Ishikawa (cell line): ENCODE measurements around the gene FSHR.

ENCODE experiments used
- CEBPB ChIP-seq: IDR thresholded peaks from 2 replicates; pipeline ENCODE4 v1.6.1; 2012
- RAD21 ChIP-seq: IDR thresholded peaks from 2 replicates; pipeline ENCODE4 v1.6.1; 2012; ENCODE audit warnings: low read depth

DNA sequence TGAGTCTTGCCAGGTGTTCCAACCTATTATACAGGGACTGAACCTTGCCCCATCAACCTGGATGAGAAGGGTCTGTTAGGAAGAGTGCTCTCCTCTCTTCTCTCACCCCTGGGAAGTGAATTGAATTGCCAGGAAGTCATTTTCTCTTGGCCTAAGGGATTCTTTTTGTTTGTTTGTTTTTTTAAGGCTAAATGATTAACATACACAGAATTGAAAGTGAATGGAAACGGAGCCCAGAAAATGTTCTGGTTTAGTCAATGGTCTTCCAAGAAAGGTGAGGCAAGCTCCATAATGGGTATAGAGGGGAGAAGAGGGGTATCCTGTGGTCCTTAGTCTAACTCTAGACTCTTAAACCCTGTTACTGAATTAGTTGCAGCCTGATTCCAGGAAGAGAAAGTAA lies 189.1 kb downstream of the FSHR start:
- no peak for TF ChIP-seq CEBPB
- TF ChIP-seq RAD21, result no peak
